Epithelial cell of esophagus (primary cell): ENCODE data around the gene ZNG1A.
"Not testable (repeated sequence)": the region's sequence is repeated elsewhere in the genome, so short reads cannot be mapped to it uniquely, and the experiment has no call there.

Source experiments
- DNase-seq: peaks from one replicate; pipeline ENCODE4 v3.0.0; 2010; ENCODE audit warnings: low read depth
- H3K4me3 ChIP-seq: 2 replicates; pipeline ENCODE4 v1.5.1; 2011; ENCODE audit warnings: mild to moderate bottlenecking, low read length, control low read depth
- CTCF ChIP-seq: IDR thresholded peaks from 2 replicates; pipeline ENCODE4 v1.5.1; 2011; ENCODE audit warnings: low read depth, mild to moderate bottlenecking, low read length, control low read depth, inconsistent platforms; ENCODE audit not compliant: insufficient read depth; ENCODE audit errors: missing control alignments

ZNG1A gene

GRCh38 chr9:217950-218349 is 39.1 kb upstream of the ZNG1A start:
- no peak for TF ChIP-seq CTCF
- H3K4me3 ChIP-seq, result no peak overlapping the region
- DNase-seq, result no peak

DNA sequence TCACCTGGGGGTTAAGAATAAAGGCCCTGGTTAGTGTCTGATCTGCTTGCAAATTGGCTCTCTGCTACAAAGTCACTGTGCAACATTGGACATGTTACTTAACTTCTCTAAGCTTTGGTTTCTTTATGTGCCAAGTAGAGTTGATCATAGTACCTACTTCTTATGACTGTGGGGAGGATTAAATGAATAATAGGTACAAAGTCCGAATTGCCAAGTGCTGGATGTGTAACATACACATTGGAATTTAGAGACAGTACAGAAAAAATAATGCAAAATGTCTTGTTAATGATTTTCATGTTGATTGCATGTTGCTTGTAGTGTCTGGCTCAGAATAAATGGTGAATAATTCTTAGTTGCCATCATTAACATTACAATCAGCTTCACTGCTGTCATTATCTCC is 38.0 kb upstream of the ZNG1A start:
- no peak for DNase-seq
- no peak for TF ChIP-seq CTCF
- H3K4me3 ChIP-seq, result no peak overlapping the region

GRCh38 chr9:215631-216155 is 36.8 kb upstream of the ZNG1A start:
- peak overlapping the region; percentile 53 for H3K4me3 ChIP-seq
- TF ChIP-seq CTCF, result no peak
- no peak for DNase-seq

GRCh38 chr9:214648-215493 is 36.0 kb upstream of the ZNG1A start, which contains the start of gene DOCK8:
Gene DOCK8 (plus strand): TSS chr9:214865. CDS start chr9:214977, 112 bp downstream.
- peak; percentile 73 for DNase-seq
- TF ChIP-seq CTCF, result peak; percentile 13
- peak within 1 kb of the TSS; percentile 53 for H3K4me3 ChIP-seq

DNA sequence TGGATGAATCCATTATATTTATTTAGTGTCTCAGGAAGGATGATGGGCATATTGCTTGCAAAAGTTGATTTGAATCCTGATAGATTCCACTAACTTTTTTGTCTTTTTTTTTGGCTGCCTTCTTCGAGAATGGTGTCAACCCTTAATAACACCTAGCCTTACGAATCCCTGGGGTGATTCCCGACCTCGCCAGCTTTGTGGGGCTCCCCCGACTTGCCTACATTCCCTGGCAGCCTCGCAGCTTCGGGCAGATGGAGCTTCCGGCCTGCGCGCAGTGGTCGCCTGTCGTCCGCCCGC is 35.4 kb upstream of the ZNG1A start:
- DNase-seq, result no peak
- TF ChIP-seq CTCF, result no peak
- peak overlapping the region; percentile 53 for H3K4me3 ChIP-seq

DNA sequence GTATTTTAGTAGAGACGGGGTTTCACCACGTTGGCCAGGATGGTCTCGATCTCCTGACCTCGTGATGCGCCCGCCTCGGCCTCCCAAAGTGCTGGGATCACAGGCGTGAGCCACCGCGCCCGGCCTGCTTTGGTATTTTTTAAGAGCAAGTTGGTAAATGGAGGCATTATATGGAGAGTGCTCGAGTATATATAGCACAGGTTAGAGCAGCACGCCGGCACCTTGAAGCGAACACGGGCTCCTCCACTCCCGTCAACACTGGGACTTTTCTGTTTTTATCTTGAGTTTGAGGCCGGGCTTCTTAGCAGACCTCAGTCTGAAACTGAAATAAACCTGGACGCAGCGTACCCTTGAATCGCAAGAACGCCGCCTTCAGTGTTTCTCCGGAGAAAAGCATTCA is 35.0 kb upstream of the ZNG1A start:
- H3K4me3 ChIP-seq, result peak overlapping the region; percentile 53
- not testable (repeated sequence) for DNase-seq

DNA sequence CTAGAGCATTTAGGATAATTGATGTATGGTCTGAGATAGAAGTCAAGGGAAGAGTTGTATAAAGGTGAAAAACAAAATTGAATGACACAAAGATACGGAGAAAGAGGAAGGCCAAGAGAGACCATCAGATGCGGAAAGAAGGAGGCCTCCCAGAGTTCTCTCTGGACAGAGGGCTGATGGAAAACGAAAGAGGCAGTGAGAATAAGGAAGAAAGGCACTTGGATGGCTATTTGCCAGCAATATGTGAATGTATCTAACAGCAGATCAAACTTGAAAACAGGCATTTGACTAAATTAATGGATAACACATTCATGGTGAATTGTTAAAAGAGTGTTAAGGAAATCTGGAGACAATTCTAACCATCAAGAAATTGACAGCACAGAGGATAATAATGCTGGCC is 33.4 kb upstream of the ZNG1A start:
- H3K4me3 ChIP-seq, result no peak overlapping the region
- TF ChIP-seq CTCF, result no peak

More for the DNA sequence above, 33.4 kb upstream of the ZNG1A start:
- DNase-seq, result no peak
